Measurements from ENCODE around the gene APOL5.
"Not testable (repeated sequence)": the region's sequence is repeated elsewhere in the genome, so short reads cannot be mapped to it uniquely, and the experiment has no call there.

The APOL5 gene

GRCh38 chr22:35717572-35717971 is at the start of gene APOL5:
Gene APOL5, plus strand, starts transcription at chr22:35717872. Its CDS starts 0 bp downstream, at chr22:35717872.
- DNase-seq = no peak

GRCh38 chr22:35674335-35674734 is 43.3 kb upstream of the APOL5 start:
- DNase-seq = no peak

- DNase-seq = peak; percentile 28 to 36
Observed at GRCh38 chr22:35676065-35676464, 41.6 kb upstream of the APOL5 start.

- no peak for DNase-seq
Observed at GRCh38 chr22:35677460-35678187, 40.0 kb upstream of the APOL5 start.

GRCh38 chr22:35678836-35679235 is 38.8 kb upstream of the APOL5 start:
- no peak for DNase-seq

- DNase-seq = not testable (repeated sequence)
Observed at GRCh38 chr22:35679492-35679891, 38.2 kb upstream of the APOL5 start.

GRCh38 chr22:35681454-35682052 is 36.1 kb upstream of the APOL5 start:
- DNase-seq = no peak

- DNase-seq = no peak
Observed at GRCh38 chr22:35683560-35683959, 34.1 kb upstream of the APOL5 start.

GRCh38 chr22:35684270-35684700 is 33.4 kb upstream of the APOL5 start:
- no peak for DNase-seq

GRCh38 chr22:35684732-35685131 is 32.9 kb upstream of the APOL5 start:
- no peak for DNase-seq

- no peak for DNase-seq
Observed at GRCh38 chr22:35685731-35686130, 31.9 kb upstream of the APOL5 start.

- no peak for DNase-seq
Observed at GRCh38 chr22:35686298-35686697, 31.4 kb upstream of the APOL5 start.

GRCh38 chr22:35687461-35687860 is 30.2 kb upstream of the APOL5 start:
- no peak for DNase-seq

- DNase-seq = no peak
Observed at GRCh38 chr22:35688913-35689675, 28.6 kb upstream of the APOL5 start.

- no peak for DNase-seq
Observed at GRCh38 chr22:35690001-35690400, 27.7 kb upstream of the APOL5 start.

- DNase-seq = no peak
Observed at GRCh38 chr22:35695202-35695601, 22.5 kb upstream of the APOL5 start.

- DNase-seq = peak in 1 of 2 experiments; percentile 14
Observed at GRCh38 chr22:35697142-35697541, 20.5 kb upstream of the APOL5 start.

- not testable (repeated sequence) for DNase-seq
Observed at GRCh38 chr22:35699852-35700251, 17.8 kb upstream of the APOL5 start.

- DNase-seq = no peak
Observed at GRCh38 chr22:35703861-35704584, 13.6 kb upstream of the APOL5 start.

- no peak for DNase-seq
Observed at GRCh38 chr22:35705141-35705540, 12.5 kb upstream of the APOL5 start.

- DNase-seq = no peak
Observed at GRCh38 chr22:35708453-35708852, 9.2 kb upstream of the APOL5 start.

- DNase-seq = no peak
Observed at GRCh38 chr22:35708917-35709316, 8.8 kb upstream of the APOL5 start.

GRCh38 chr22:35711336-35711735 is 6.3 kb upstream of the APOL5 start:
- no peak for DNase-seq
